K562 (cell line): Measurements from ENCODE around the gene OR11G2.
"Not testable (repeated sequence)": the region's sequence is repeated elsewhere in the genome, so short reads cannot be mapped to it uniquely, and the experiment has no call there.

Experiments used
- CTCF ChIP-seq, 3 experiments: IDR thresholded peaks in 2 of 3; conservative IDR thresholded peaks in 1 of 3; 2 replicates each; pipeline ENCODE4 v1.5.1; 2011 to 2012; ENCODE audit warnings: low read length in 3 of 3, mild to moderate bottlenecking in 3 of 3, control low read depth in 2 of 3, improper control_type of control experiment in 1 of 3, inconsistent platforms in 1 of 3, low read depth in 1 of 3, mixed read lengths in 1 of 3, moderate library complexity in 1 of 3; ENCODE audit not compliant: insufficient read depth in 2 of 3
- E2F3 ChIP-seq: fragments of 250-450 bp; sonication (Bioruptor Pico); IDR thresholded peaks from 2 replicates; pipeline ENCODE4 v1.4.0; 2020; ENCODE audit warnings: mild to moderate bottlenecking
- ELK1 ChIP-seq: sonication (generic); formaldehyde crosslinking; IDR thresholded peaks from 2 replicates; pipeline ENCODE4 v1.8.1; 2022; ENCODE audit warnings: missing genetic modification reagents
- KDM4B ChIP-seq, 2 experiments: fragments of 450-650 bp in 1 of 2; sonication (generic) in 1 of 2; IDR thresholded peaks; 2 replicates each; pipeline ENCODE4 v1.6.1; 2016 to 2017; ENCODE audit warnings: borderline replicate concordance in 2 of 2, antibody characterized with exemption in 1 of 2, low read depth in 1 of 2, mild to moderate bottlenecking in 1 of 2
- NFRKB ChIP-seq: fragments of 450-650 bp; IDR thresholded peaks from 2 replicates; pipeline ENCODE4 v1.6.1; 2016; ENCODE audit warnings: low read depth
- POLR2A ChIP-seq: fragments of 450-650 bp; conservative IDR thresholded peaks from 2 replicates; pipeline ENCODE4 v1.6.1; 2016
- PTBP1 ChIP-seq: fragments of 200-400 bp; formaldehyde crosslinking; IDR thresholded peaks from 2 replicates; pipeline ENCODE4 v1.6.1; 2017; ENCODE audit warnings: low read depth, low read length
- RNF2 ChIP-seq: sonication (generic); IDR thresholded peaks from 2 replicates; pipeline ENCODE4 v1.6.1; 2016
- ZNF274 ChIP-seq: IDR thresholded peaks from 2 replicates; pipeline ENCODE4 v1.6.1; 2011; ENCODE audit warnings: low read depth, mild to moderate bottlenecking, low read length, moderate library complexity, borderline replicate concordance
- ZNF551 ChIP-seq: fragments of 250-450 bp; sonication (Bioruptor Pico); IDR thresholded peaks from 2 replicates; pipeline ENCODE4 v1.5.0; 2021; ENCODE audit warnings: mild to moderate bottlenecking, moderate library complexity
- TF ChIP-seq, protein P1 (sequence below): sonication (generic); formaldehyde crosslinking; IDR thresholded peaks from 2 replicates; pipeline ENCODE4 v1.8.1; 2022; ENCODE audit warnings: missing genetic modification reagents
- TF ChIP-seq, protein P2 (sequence below): fragments of 250-450 bp; sonication (Bioruptor Pico); IDR thresholded peaks from 2 replicates; pipeline ENCODE4 v1.5.0; 2020; ENCODE audit warnings: mild to moderate bottlenecking, borderline replicate concordance

GRCh38 chr14:20169852-20170251, 20.8 kb upstream of the OR11G2 start:
- TF ChIP-seq, protein P1, sequence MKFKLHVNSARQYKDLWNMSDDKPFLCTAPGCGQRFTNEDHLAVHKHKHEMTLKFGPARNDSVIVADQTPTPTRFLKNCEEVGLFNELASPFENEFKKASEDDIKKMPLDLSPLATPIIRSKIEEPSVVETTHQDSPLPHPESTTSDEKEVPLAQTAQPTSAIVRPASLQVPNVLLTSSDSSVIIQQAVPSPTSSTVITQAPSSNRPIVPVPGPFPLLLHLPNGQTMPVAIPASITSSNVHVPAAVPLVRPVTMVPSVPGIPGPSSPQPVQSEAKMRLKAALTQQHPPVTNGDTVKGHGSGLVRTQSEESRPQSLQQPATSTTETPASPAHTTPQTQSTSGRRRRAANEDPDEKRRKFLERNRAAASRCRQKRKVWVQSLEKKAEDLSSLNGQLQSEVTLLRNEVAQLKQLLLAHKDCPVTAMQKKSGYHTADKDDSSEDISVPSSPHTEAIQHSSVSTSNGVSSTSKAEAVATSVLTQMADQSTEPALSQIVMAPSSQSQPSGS (CRISPR knock-in tag), result not testable (repeated sequence)
- TF ChIP-seq POLR2A; ZNF551; RNF2; E2F3 (CRISPR knock-in tag); KDM4B (IDR thresholded peaks at IDR 0.05; ENCODE audit: borderline replicate concordance in 2 of 2, low read depth in 1 of 2); CTCF (IDR thresholded peaks at IDR 0.05 in 2 of 3, conservative IDR thresholded peaks at IDR 0.05 in 1 of 3; ENCODE audit: insufficient read depth in 2 of 3, low read depth in 1 of 3, low read length in 3 of 3); ZNF274; PTBP1; NFRKB; ELK1: not testable (repeated sequence)
- TF ChIP-seq, protein P2, sequence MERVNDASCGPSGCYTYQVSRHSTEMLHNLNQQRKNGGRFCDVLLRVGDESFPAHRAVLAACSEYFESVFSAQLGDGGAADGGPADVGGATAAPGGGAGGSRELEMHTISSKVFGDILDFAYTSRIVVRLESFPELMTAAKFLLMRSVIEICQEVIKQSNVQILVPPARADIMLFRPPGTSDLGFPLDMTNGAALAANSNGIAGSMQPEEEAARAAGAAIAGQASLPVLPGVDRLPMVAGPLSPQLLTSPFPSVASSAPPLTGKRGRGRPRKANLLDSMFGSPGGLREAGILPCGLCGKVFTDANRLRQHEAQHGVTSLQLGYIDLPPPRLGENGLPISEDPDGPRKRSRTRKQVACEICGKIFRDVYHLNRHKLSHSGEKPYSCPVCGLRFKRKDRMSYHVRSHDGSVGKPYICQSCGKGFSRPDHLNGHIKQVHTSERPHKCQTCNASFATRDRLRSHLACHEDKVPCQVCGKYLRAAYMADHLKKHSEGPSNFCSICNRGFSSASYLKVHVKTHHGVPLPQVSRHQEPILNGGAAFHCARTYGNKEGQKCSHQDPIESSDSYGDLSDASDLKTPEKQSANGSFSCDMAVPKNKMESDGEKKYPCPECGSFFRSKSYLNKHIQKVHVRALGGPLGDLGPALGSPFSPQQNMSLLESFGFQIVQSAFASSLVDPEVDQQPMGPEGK (CRISPR knock-in tag), result not testable (repeated sequence)
